Ovary (tissue), 9 donors: ENCODE results near the gene VAPB. TPM values are rescaled to one million over a fixed set of nuclear protein-coding genes. Genes with fewer than 3 reads are reported as not detected.

Experiments used
- DNase-seq, 5 donors: peaks; one replicate each; pipeline ENCODE4 v3.0.0-alpha.2; 2019 to 2020
- H3K27ac ChIP-seq, 2 donors: fragments of 200-600 bp; one replicate each; pipeline versions ENCODE4 v1.5.1 to v1.8.0; 2019 to 2022
- H3K27me3 ChIP-seq: fragments of 200-600 bp; one replicate; pipeline ENCODE4 v1.8.0; 2022
- H3K36me3 ChIP-seq: fragments of 200-600 bp; sonication (generic); one replicate; pipeline ENCODE4 v1.5.1; 2019
- H3K4me1 ChIP-seq: one replicate; pipeline ENCODE4 v1.8.1; 2013; ENCODE audit warnings: mild to moderate bottlenecking, moderate library complexity; ENCODE audit not compliant: insufficient read depth
- H3K4me3 ChIP-seq: fragments of 200-600 bp; sonication (generic); one replicate; pipeline ENCODE4 v1.5.1; 2017
- H3K9me3 ChIP-seq, 2 donors: fragments of 200-600 bp in 1 of 2; sonication (generic) in 1 of 2; one replicate each; pipeline versions ENCODE4 v1.5.1 to v1.8.1; 2013 to 2019; ENCODE audit warnings: mild to moderate bottlenecking in 1 of 2, moderate library complexity in 1 of 2
- CTCF ChIP-seq, 3 donors: fragments of 450-650 bp in 2 of 3; fragments of 200-600 bp in 1 of 3; IDR thresholded peaks; one replicate each; pipeline versions ENCODE4 v1.5.1 to v1.8.0; 2016 to 2022; ENCODE audit warnings: antibody characterized with exemption in 3 of 3, mild to moderate bottlenecking in 1 of 3
- EP300 ChIP-seq: sonication (generic); formaldehyde crosslinking; IDR thresholded peaks from one replicate; pipeline ENCODE4 v1.6.1; 2017; ENCODE audit warnings: antibody characterized with exemption
- POLR2A ChIP-seq: fragments of 450-650 bp; IDR thresholded peaks from one replicate; pipeline ENCODE4 v1.6.1; 2017; ENCODE audit warnings: antibody characterized with exemption, mild to moderate bottlenecking, moderate library complexity
- WGBS, 3 donors: extraction: QIAGEN DNeasy Blood & Tissue Kit in 1 of 3; methylation state at CpG; one replicate each; pipeline versions ENCODE4 v1.1.5 to v1.1.7; 2013 to 2017; 5-methylcytosine and 5-hydroxymethylcytosine counted together
- intact Hi-C, 4 donors: fragments of 100-400 bp; cut with DNase I; formaldehyde crosslinking; loops; one replicate each; pipeline versions ENCODE4 v1.11.0 to v1.15.1; 2022 to 2023
- polyA plus RNA-seq, 2 donors: library from polyadenylated mRNA; stranded (reverse); fragments of 200-250 nt in 1 of 2; fragments of 350-450 nt in 1 of 2; fragmentation: Illumina TruSeq in 1 of 2; extraction: RNeasy Lipid Tissue Mini Kit (QIAGEN cat#74804) in 1 of 2; gene quantifications; one replicate each; pipeline ENCODE4 v1.2.3, GENCODE V29; 2013 to 2014
- total RNA-seq, 7 donors: library from RNA; depleted of rRNA in 2 of 7; stranded (reverse); fragments of >200 nt in 2 of 7; fragmentation: NEBNext Ultra II Directional in 3 of 7; extraction: Animal tissue kit (Norgen Biotek cat#: 25700) in 3 of 7; gene quantifications; one replicate each; pipeline versions ENCODE4 v1.1.0 to v1.2.4, GENCODE V29; 2016 to 2023
- donor health status: DM: no; HTN: no; CAD: no; lungs with moderate emphysema.
- donor health status: DM: no; HTN: no; CAD: no.
- donor health status: Bipolar disorder and iron deficiency.
- donor health status: DM: yes; HTN: yes; CAD: no.
- donor health status: DM: no; HTN: no; CAD: no.
- donor health status: DM: yes; HTN: yes; CAD: no.

The VAPB gene
- total and polyA plus RNA-seq, 9 donors = 11.8 to 81.6 (median 47.5) TPM

- H3K9me3 ChIP-seq = peaks cover 0 to 7% of the 10 kb centered on the region in 2 donors
- H3K36me3 ChIP-seq = no peaks in the 10 kb centered on the region
- no peak overlapping the region for H3K27ac ChIP-seq
- H3K27me3 ChIP-seq = no peaks in the 10 kb centered on the region
- H3K4me3 ChIP-seq = no peak overlapping the region
- H3K4me1 ChIP-seq = no peaks in the 10 kb centered on the region
- intact Hi-C loops = no loop called here
- WGBS, 3 donors = 84 to 92% (median 90%) methylated on average over 7 of the region's 7 CpGs
- DNase-seq = no peak
- TF ChIP-seq CTCF (IDR thresholded peaks at IDR 0.05) (no peak), EP300 (no peak), POLR2A (no peak)
These were observed 111.2 kb downstream of the VAPB start for GRCh38 chr20:58500256-58500655.

Other genes with a start within 250 kb of the VAPB start
- not detected for gene ANKRD60, start 160.6 kb upstream of the VAPB start, total RNA-seq
- gene ANKRD60, start 160.6 kb upstream of the VAPB start, polyA plus RNA-seq = not detected
- 10 to 100 TPM; 12.1 to 25.1 (median 21.4) TPM for gene RAB22A, start 79.5 kb upstream of the VAPB start, total RNA-seq
- gene RAB22A, start 79.5 kb upstream of the VAPB start, polyA plus RNA-seq = 10 to 100 TPM in 1 of 2 donors, 1 to 10 TPM in 1; 6.3 to 13.3 TPM
- under 1 TPM in 1 of 7 donors, not detected in 6; 0.08 TPM for gene APCDD1L, start 126.2 kb downstream of the VAPB start, total RNA-seq
- gene APCDD1L, start 126.2 kb downstream of the VAPB start, polyA plus RNA-seq = under 1 TPM in 1 of 2 donors, not detected in 1; 0.62 TPM